GM23338 (cell line): ENCODE results near the gene LRRC8B. TPM values are rescaled to one million over a fixed set of nuclear protein-coding genes. Genes with fewer than 3 reads are reported as not detected.

Experiments used
- ATAC-seq: fragments of 200-7000 bp; cut with Tn5 transposase; 3 replicates; pipeline ENCODE4 v1.9.1; 2020
- DNase-seq: peaks from one replicate; pipeline ENCODE4 v3.0.0-alpha.2; 2015; ENCODE audit warnings: low spot score
- H2AFZ ChIP-seq: fragments of 200-600 bp; sonication (generic); 2 replicates; pipeline ENCODE4 v1.8.0; 2016; ENCODE audit warnings: antibody characterized with exemption, mild to moderate bottlenecking, moderate library complexity
- H3F3A ChIP-seq: fragments of 200-600 bp; sonication (generic); replicated peaks from 2 replicates; pipeline ENCODE4 v1.8.0; 2017; ENCODE audit warnings: antibody characterized with exemption, mixed run types, low read depth
- H3K27ac ChIP-seq: fragments of 200-600 bp; sonication (generic); 2 replicates; pipeline ENCODE4 v1.6.1; 2016; ENCODE audit warnings: low read depth
- H3K27me3 ChIP-seq: fragments of 200-600 bp; sonication (generic); 2 replicates; pipeline ENCODE4 v1.8.0; 2016; ENCODE audit warnings: mild to moderate bottlenecking, mixed run types, moderate library complexity; ENCODE audit not compliant: insufficient read depth
- H3K36me3 ChIP-seq: fragments of 200-600 bp; sonication (generic); 2 replicates; pipeline ENCODE4 v1.8.0; 2016; ENCODE audit warnings: mild to moderate bottlenecking; ENCODE audit not compliant: insufficient read depth
- H3K4me1 ChIP-seq: fragments of 200-600 bp; sonication (generic); 2 replicates; pipeline ENCODE4 v1.8.0; 2016; ENCODE audit warnings: mild to moderate bottlenecking, moderate library complexity; ENCODE audit not compliant: insufficient read depth
- H3K4me2 ChIP-seq: fragments of 200-600 bp; sonication (generic); 2 replicates; pipeline ENCODE4 v1.7.1; 2017; ENCODE audit warnings: mixed run types
- H3K4me3 ChIP-seq: fragments of 200-600 bp; sonication (generic); 2 replicates; pipeline ENCODE4 v1.6.1; 2016; ENCODE audit warnings: mixed run types
- H3K79me2 ChIP-seq: fragments of 200-600 bp; sonication (generic); replicated peaks from 2 replicates; pipeline ENCODE4 v1.8.0; 2017; ENCODE audit warnings: mild to moderate bottlenecking; ENCODE audit not compliant: insufficient read depth
- H3K9me2 ChIP-seq: fragments of 200-600 bp; sonication (generic); 2 replicates; pipeline ENCODE4 v1.8.0; 2017; ENCODE audit not compliant: insufficient read depth
- H4K20me1 ChIP-seq: fragments of 200-600 bp; sonication (generic); replicated peaks from 2 replicates; pipeline ENCODE4 v1.8.0; 2017; ENCODE audit warnings: mild to moderate bottlenecking; ENCODE audit not compliant: insufficient read depth
- H3K27ac Mint-ChIP-seq: 2 replicates; pipeline ENCODE4 v1.8.0; 2020; ENCODE audit warnings: inconsistent platforms, mild to moderate bottlenecking, moderate library complexity, mixed read lengths
- H3K27me3 Mint-ChIP-seq: 3 replicates; pipeline ENCODE4 v1.8.0; 2022; ENCODE audit warnings: low read depth, mild to moderate bottlenecking, moderate library complexity, mixed read lengths, inconsistent platforms; ENCODE audit not compliant: insufficient read depth, poor library complexity
- H3K36me3 Mint-ChIP-seq: 3 replicates; pipeline ENCODE4 v1.8.0; 2021; ENCODE audit warnings: low read depth, mild to moderate bottlenecking, inconsistent platforms, moderate library complexity, mixed read lengths
- H3K4me1 Mint-ChIP-seq: 3 replicates; pipeline ENCODE4 v1.8.0; 2020; ENCODE audit warnings: mild to moderate bottlenecking, inconsistent platforms, mixed read lengths
- H3K4me3 Mint-ChIP-seq: 3 replicates; pipeline ENCODE4 v1.8.0; 2021; ENCODE audit warnings: moderate library complexity, mild to moderate bottlenecking, inconsistent platforms, mixed read lengths
- H3K9me3 Mint-ChIP-seq: 3 replicates; pipeline ENCODE4 v1.8.0; 2020; ENCODE audit warnings: moderate library complexity, mild to moderate bottlenecking, inconsistent platforms, mixed read lengths
- CREB1 ChIP-seq: fragments of 250-450 bp; sonication (Bioruptor Pico); IDR thresholded peaks from 2 replicates; pipeline ENCODE4 v1.5.0; 2020; ENCODE audit warnings: low read depth, mild to moderate bottlenecking, moderate library complexity
- CTCF ChIP-seq, 2 experiments: fragments of 200-600 bp in 1 of 2; sonication (generic) in 1 of 2; conservative IDR thresholded peaks; 2 replicates each; pipeline versions ENCODE4 v1.5.1 to v1.6.1; 2016 to 2017; ENCODE audit warnings: antibody characterized with exemption in 2 of 2, low read depth in 2 of 2, mild to moderate bottlenecking in 2 of 2, moderate library complexity in 1 of 2
- EZH2 ChIP-seq: fragments of 200-600 bp; sonication (generic); IDR thresholded peaks from one replicate; pipeline ENCODE4 v1.8.0; 2017; ENCODE audit warnings: antibody characterized with exemption, mild to moderate bottlenecking, low read depth; ENCODE audit not compliant: unreplicated experiment
- EZH2phosphoT487 ChIP-seq: fragments of 200-600 bp; sonication (generic); IDR thresholded peaks from one replicate; pipeline ENCODE4 v1.8.1; 2018; ENCODE audit warnings: antibody characterized with exemption; ENCODE audit not compliant: unreplicated experiment
- JUNB ChIP-seq: IDR thresholded peaks from one replicate; pipeline ENCODE4 v1.6.1; 2016; ENCODE audit warnings: antibody characterized with exemption; ENCODE audit not compliant: unreplicated experiment
- NANOG ChIP-seq: IDR thresholded peaks from 2 replicates; pipeline ENCODE4 v1.6.1; 2016; ENCODE audit warnings: antibody characterized with exemption, borderline replicate concordance
- POLR2AphosphoS5 ChIP-seq: IDR thresholded peaks from 2 replicates; pipeline ENCODE4 v1.6.1; 2016; ENCODE audit warnings: antibody characterized with exemption, low read depth
- STAT1 ChIP-seq: IDR thresholded peaks from one replicate; pipeline ENCODE4 v1.6.1; 2016; ENCODE audit warnings: antibody characterized with exemption; ENCODE audit not compliant: unreplicated experiment
- ZNF114 ChIP-seq: fragments of 250-450 bp; sonication (Bioruptor Pico); IDR thresholded peaks from 2 replicates; pipeline ENCODE4 v1.5.0; 2020; ENCODE audit warnings: mild to moderate bottlenecking, moderate library complexity
- ZNF462 ChIP-seq: fragments of 250-450 bp; sonication (Bioruptor Pico); IDR thresholded peaks from 2 replicates; pipeline ENCODE4 v1.5.0; 2020; ENCODE audit warnings: mild to moderate bottlenecking, moderate library complexity
- polyA plus RNA-seq: library from polyadenylated mRNA; unstranded; fragments of >200 nt; fragmentation: Nextera tagmentation; extraction: Ambion mirVana; gene quantifications from 2 replicates; pipeline ENCODE4 v1.2.1, GENCODE V29; 2016
- total RNA-seq: library from RNA; depleted of rRNA; stranded (reverse); fragments of >200 nt; shearing (Covaris generic); gene quantifications from 2 replicates; pipeline ENCODE4 v1.2.3, GENCODE V29; 2014
- TF ChIP-seq, protein P1 (sequence below): IDR thresholded peaks from one replicate; pipeline ENCODE4 v1.6.1; 2018; ENCODE audit warnings: antibody characterized with exemption; ENCODE audit not compliant: unreplicated experiment

Gene LRRC8B
- total and polyA plus RNA-seq, 2 experiments from 2014 or later, result 9.0 to 26.5 TPM

DNA sequence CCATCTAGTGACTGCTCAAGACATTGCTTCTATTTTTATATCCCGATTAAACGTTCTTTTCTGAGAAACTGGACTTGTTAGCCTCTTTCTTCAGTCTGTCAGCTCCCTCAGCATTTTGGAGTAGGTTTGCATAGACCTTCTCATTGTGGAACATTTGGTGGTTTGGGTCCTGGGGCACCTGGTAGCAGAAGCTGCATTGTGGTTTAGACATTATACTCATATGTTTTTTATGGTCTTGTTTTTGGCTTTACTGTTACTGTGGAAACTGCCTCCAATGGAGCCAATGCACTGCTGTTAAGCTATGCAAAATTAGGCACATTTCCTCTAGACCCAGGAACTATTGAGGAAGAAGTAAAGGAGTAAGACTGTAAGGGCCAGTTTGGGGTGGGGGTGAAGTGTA, 36.7 kb upstream of the LRRC8B start:
- ATAC-seq, result no peak
- no peak overlapping the region for H2AFZ ChIP-seq
- no peak for TF ChIP-seq EZH2
- no peak for TF ChIP-seq CREB1 (CRISPR knock-in tag)
- TF ChIP-seq STAT1, result no peak
- TF ChIP-seq, protein P1, sequence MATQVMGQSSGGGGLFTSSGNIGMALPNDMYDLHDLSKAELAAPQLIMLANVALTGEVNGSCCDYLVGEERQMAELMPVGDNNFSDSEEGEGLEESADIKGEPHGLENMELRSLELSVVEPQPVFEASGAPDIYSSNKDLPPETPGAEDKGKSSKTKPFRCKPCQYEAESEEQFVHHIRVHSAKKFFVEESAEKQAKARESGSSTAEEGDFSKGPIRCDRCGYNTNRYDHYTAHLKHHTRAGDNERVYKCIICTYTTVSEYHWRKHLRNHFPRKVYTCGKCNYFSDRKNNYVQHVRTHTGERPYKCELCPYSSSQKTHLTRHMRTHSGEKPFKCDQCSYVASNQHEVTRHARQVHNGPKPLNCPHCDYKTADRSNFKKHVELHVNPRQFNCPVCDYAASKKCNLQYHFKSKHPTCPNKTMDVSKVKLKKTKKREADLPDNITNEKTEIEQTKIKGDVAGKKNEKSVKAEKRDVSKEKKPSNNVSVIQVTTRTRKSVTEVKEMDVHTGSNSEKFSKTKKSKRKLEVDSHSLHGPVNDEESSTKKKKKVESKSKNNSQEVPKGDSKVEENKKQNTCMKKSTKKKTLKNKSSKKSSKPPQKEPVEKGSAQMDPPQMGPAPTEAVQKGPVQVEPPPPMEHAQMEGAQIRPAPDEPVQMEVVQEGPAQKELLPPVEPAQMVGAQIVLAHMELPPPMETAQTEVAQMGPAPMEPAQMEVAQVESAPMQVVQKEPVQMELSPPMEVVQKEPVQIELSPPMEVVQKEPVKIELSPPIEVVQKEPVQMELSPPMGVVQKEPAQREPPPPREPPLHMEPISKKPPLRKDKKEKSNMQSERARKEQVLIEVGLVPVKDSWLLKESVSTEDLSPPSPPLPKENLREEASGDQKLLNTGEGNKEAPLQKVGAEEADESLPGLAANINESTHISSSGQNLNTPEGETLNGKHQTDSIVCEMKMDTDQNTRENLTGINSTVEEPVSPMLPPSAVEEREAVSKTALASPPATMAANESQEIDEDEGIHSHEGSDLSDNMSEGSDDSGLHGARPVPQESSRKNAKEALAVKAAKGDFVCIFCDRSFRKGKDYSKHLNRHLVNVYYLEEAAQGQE, result no peak
- no peak for TF ChIP-seq ZNF462 (CRISPR knock-in tag)
- no peak for TF ChIP-seq POLR2AphosphoS5
- no peak for TF ChIP-seq CTCF (conservative IDR thresholded peaks at IDR 0.05; ENCODE audit: low read depth in 2 of 2)
- no peak for TF ChIP-seq EZH2phosphoT487
- TF ChIP-seq ZNF114 (CRISPR knock-in tag), result no peak
- TF ChIP-seq JUNB, result no peak
- TF ChIP-seq NANOG, result no peak
- no peaks in the 10 kb centered on the region for H4K20me1 ChIP-seq
- H3K79me2 ChIP-seq, result no peaks in the 10 kb centered on the region
- no peak for DNase-seq
- no peak overlapping the region for H3K27ac Mint-ChIP-seq
- H3K4me3 ChIP-seq, result no peak overlapping the region
- no peak overlapping the region for H3K4me3 Mint-ChIP-seq
- H3K36me3 ChIP-seq, result no peaks in the 10 kb centered on the region
- no peaks in the 10 kb centered on the region for H3K4me1 ChIP-seq
- H3K27me3 ChIP-seq, result no peaks in the 10 kb centered on the region
- no peak overlapping the region for H3K27ac ChIP-seq
- H3K4me2 ChIP-seq, result no peak overlapping the region
- peaks cover 30% of the 10 kb centered on the region for H3K9me3 Mint-ChIP-seq
- peaks cover 14% of the 10 kb centered on the region for H3K36me3 Mint-ChIP-seq
- no peaks in the 10 kb centered on the region for H3K4me1 Mint-ChIP-seq
- H3F3A ChIP-seq, result no peaks in the 10 kb centered on the region
- H3K9me2 ChIP-seq, result no peaks in the 10 kb centered on the region
- no peaks in the 10 kb centered on the region for H3K27me3 Mint-ChIP-seq
